Stimulated activated CD8-positive, alpha-beta memory T cell treated with anti-CD3 and anti-CD28 coated beads, Interleukin-15, amount 100 ng/mL, for 4 hours (primary cell): ENCODE data around the gene TCL1A.
"Not testable (repeated sequence)": the region's sequence is repeated elsewhere in the genome, so short reads cannot be mapped to it uniquely, and the experiment has no call there.

Source experiments
- DNase-seq, 2 donors: peaks; one replicate each; pipeline ENCODE4 v3.0.0-alpha.2; 2020; ENCODE audit warnings: low read depth in 2 of 2

The TCL1A gene

GRCh38 chr14:95677179-95677835 lies 36.6 kb downstream of the TCL1A start:
- DNase-seq = no peak

DNA sequence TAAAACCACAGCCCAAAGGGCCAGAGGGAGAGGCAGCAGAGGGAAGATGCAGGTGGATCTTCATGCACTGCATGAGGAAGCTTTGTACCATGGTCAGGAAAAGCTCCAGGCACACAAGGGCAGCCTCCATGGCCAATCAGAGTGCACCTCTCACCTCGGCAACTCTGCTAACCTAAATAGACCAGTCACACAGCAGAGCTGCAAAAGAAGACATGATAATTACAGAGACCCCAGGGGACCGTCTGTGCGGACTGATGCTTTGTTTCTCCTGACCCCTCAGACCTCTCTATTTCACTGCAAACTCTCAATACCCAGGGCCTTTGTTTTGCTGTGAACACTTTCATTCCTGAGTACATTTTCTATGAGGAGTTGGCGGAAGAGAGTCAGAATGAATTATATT lies 38.4 kb downstream of the TCL1A start:
- DNase-seq = no peak

GRCh38 chr14:95674613-95675012 lies 39.3 kb downstream of the TCL1A start:
- DNase-seq = no peak

DNA sequence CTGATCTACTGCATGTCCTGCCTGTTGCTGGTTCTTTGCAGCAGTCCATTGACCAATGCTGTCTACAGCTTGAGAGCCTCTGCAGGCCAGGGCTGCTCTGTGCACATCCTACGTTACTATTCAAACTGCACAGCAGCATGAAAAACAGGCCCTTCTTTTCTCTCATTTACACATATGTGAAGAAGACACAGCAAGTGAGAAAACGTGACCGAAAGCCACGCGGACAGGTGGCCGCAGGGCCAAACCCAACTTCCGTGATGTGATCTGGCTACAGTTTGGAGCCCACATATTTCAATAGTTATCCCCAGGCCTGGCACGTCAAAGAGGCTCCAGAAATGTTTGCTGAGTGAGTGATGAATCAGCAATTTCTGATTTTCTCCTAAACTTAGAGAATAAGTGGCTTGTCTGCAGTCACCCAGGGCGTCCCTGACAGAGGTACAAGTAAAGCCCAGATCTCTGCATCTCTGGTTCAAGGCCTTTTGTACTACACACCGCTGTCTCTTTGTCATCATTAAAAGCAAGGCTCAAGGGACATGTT lies 45.6 kb downstream of the TCL1A start:
- DNase-seq = no peak

- no peak for DNase-seq
Observed at GRCh38 chr14:95667249-95667693, 46.7 kb downstream of the TCL1A start.

DNA sequence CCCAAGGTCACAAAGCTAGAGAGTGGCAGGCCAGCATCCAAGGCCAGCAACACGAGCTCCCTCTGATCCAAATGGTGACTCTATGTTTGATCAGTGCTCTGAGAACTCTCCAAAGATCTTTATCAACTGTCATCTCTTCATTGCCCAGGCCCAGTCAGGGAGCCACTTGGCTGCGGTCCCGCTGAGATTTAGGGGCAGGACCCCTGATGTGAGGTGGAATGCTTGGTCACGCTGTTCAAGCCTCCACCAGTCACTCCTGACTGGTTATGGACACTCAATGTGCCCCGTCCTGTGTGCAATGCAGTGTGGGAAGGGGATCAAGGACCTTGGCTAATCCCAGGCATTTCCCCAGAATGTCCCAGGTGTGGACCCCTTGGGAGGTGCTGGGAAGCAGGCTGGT lies 47.5 kb downstream of the TCL1A start:
- no peak for DNase-seq

GRCh38 chr14:95665530-95665929 lies 48.4 kb downstream of the TCL1A start:
- DNase-seq = not testable (repeated sequence)

DNA sequence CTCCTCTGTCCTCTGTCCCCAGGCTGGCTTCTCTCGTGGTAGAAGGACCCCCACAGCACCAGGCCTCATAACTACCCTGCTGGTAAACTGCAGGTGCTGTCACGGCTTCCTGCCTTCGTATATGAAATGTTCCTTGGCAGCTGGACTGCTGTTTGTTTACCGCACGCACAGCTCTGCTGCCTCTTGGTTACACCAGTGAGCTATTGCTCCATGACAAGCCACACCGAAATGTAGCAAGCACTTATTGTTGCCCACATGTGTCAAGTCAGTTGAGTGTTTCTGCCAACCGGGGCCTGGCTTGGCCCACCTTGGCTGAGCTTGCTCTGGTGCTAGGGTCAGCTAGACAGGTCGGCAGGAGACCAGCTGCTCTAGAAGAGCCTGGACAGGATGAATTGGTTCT lies 49.4 kb downstream of the TCL1A start:
- DNase-seq = no peak

DNA sequence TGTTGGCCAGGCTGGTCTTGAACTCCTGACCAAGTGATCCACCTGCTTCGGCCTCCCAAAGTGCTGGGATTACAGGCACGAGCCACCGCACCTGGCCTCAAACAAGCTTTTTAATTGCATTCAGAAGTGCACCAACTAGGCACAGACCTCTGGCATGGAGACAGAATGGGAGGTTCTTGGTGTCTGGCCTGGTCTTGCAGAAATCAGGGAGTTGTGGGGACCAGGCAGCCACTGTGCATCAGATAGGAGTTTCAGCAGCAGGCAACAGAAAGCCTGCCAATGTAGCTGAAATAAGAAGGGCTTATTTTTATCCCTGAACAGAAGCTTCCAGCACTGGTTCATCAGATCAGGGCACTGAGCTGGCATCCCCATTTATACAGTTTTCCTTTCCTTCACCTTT lies 49.9 kb downstream of the TCL1A start:
- no peak for DNase-seq

GRCh38 chr14:95663226-95663797 lies 50.6 kb downstream of the TCL1A start:
- DNase-seq = no peak

DNA sequence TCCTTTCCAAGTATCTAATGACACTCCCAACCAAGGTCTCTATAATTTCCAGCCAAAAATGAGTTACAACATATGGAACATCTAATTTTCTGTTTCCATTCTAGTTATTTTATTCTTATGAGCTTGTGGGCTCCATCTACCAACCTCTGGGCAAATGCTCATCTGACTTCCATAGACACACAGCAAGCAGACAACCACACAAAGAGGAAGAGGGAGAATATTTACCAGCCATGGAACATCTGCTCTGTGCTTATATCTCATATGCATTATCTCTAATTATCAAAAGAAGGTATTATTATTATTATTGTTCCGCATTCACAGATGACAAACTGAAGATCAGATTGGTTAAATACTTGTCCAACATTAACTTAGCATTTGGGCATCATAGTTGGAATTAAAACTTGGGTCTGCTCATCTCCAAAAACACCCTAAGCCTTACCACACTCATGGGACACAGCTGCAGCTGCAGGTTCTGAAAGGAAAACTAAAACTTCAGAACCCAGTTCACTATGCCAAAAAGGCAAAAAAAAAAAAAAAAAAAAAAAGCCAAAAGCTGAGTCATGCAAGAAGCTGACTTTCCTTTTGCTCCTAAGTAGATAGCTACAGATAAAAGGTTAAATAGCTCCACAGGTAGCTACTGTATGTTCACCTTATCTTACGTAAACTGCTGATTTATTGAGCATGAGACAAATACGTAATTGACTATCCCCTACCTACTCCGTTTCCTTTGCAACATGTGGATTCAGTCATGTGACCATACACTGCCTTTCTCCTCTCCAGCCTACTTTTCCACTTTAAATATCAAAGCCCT lies 51.3 kb downstream of the TCL1A start:
- DNase-seq = no peak

- DNase-seq = no peak
Observed at GRCh38 chr14:95660651-95661515, 53.0 kb downstream of the TCL1A start.

DNA sequence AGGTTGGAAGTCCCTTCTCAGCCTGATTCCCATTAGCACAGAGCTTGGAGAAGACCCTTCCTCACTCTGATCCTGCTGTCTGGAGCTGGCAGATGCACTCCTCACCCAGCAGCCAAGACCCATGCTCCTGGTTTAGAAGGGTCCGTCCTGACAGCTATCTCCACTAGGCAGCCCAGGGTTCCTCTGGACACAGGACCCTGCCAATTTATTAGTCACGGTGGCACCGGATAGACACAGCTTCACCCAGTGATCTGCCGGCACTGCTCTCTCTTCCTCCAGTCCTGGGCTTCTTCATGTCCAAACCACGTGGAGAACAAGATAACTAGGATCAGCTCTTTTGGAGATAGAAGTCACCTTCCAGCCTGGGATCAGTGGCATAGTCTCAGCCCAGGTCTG lies 53.9 kb downstream of the TCL1A start:
- DNase-seq = no peak
